Embryonic facial prominence (tissue), 1 donor: ENCODE data around the gene ROR2.
"Not testable (repeated sequence)": the region's sequence is repeated elsewhere in the genome, so short reads cannot be mapped to it uniquely, and the experiment has no call there.

Experiments used
- DNase-seq: peaks from one replicate; pipeline ENCODE4 v3.0.0-alpha.2; 2016; ENCODE audit errors: extremely low spot score

The ROR2 gene

GRCh38 chr9:91634832-91635231, 315.2 kb downstream of the ROR2 start:
- DNase-seq: not testable (repeated sequence)

- DNase-seq: no peak
Measured at GRCh38 chr9:91629718-91630117, 320.3 kb downstream of the ROR2 start.

- DNase-seq: no peak
Measured at GRCh38 chr9:91628892-91629291, 321.1 kb downstream of the ROR2 start.

GRCh38 chr9:91625331-91625730, 324.7 kb downstream of the ROR2 start:
- no peak for DNase-seq

- DNase-seq: no peak
Measured at GRCh38 chr9:91623004-91623403, 327.0 kb downstream of the ROR2 start.

- DNase-seq: not testable (repeated sequence)
Measured at GRCh38 chr9:91622121-91622520, 327.9 kb downstream of the ROR2 start.

- DNase-seq: not testable (repeated sequence)
Measured at GRCh38 chr9:91614044-91614443, 336.0 kb downstream of the ROR2 start.

- no peak for DNase-seq
Measured at GRCh38 chr9:91611582-91611981, 338.4 kb downstream of the ROR2 start.

GRCh38 chr9:91606255-91606995, 343.6 kb downstream of the ROR2 start:
- no peak for DNase-seq

GRCh38 chr9:91604451-91605179, 345.4 kb downstream of the ROR2 start:
- peak; percentile 10 for DNase-seq

- no peak for DNase-seq
Measured at GRCh38 chr9:91603932-91604331, 346.1 kb downstream of the ROR2 start.

GRCh38 chr9:91599564-91599963, 350.5 kb downstream of the ROR2 start:
- no peak for DNase-seq

GRCh38 chr9:91591627-91592026, 358.4 kb downstream of the ROR2 start:
- no peak for DNase-seq

GRCh38 chr9:91589101-91589553, 360.9 kb downstream of the ROR2 start:
- DNase-seq: no peak

- DNase-seq: no peak
Measured at GRCh38 chr9:91586282-91586681, 363.7 kb downstream of the ROR2 start.

- no peak for DNase-seq
Measured at GRCh38 chr9:91583966-91584365, 366.1 kb downstream of the ROR2 start.

GRCh38 chr9:91583161-91583875, 366.7 kb downstream of the ROR2 start:
- DNase-seq: no peak

GRCh38 chr9:91582181-91582580, 367.8 kb downstream of the ROR2 start:
- DNase-seq: no peak

- DNase-seq: no peak
Measured at GRCh38 chr9:91580136-91580535, 369.9 kb downstream of the ROR2 start.

- DNase-seq: no peak
Measured at GRCh38 chr9:91578911-91579310, 371.1 kb downstream of the ROR2 start.

- DNase-seq: no peak
Measured at GRCh38 chr9:91577633-91578061, 372.4 kb downstream of the ROR2 start.

GRCh38 chr9:91572811-91573210, 377.2 kb downstream of the ROR2 start:
- no peak for DNase-seq
